ENCODE measurements around the gene MAPK12. TPM values are rescaled to one million over a fixed set of nuclear protein-coding genes. Genes with fewer than 3 reads are reported as not detected.

Gene MAPK12
- total and polyA plus RNA-seq, 2 donors (not counting 3 experiments of a cell fraction or from before 2014, with no cell fraction given) = 72.3 to 86.8 TPM

DNA sequence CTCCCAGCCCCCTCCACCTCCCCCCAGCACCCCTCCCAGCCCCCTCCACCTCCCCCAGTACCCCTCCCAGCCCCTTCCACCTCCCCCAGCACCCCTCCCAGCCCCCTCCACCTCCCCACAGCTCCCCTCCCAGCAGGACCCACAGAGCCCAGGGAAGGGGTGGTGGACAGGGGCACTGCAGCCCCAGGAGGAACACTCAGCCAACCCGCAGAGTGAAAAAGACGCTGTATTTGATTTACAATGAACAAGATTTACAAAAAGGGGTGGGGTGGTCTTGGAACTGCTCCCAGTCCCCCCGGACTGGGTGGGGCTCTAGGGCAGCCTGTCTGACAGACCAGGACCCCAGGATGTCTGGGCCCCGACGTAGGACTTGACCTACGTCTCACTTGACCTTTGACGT, 13.3 kb upstream of the MAPK12 start:
- H3K9me3 ChIP-seq (replicated peaks; ENCODE audit: control insufficient read depth, insufficient read depth, low read length) = no peaks in the 10 kb centered on the region
- peaks cover 19 to 40% of the 10 kb centered on the region in 2 experiments for H3K36me3 ChIP-seq (ENCODE audit: control insufficient read depth in 2 of 2, extremely low read depth in 1 of 2, insufficient read depth in 2 of 2, low read length in 2 of 2)
- H3K27ac ChIP-seq (ENCODE audit: insufficient read depth, low read depth, low read length) = no peak overlapping the region
- CTCF ChIA-PET = interaction anchor here (3.1 kb wide), 1 partner anchor 52 kb away, joined by 36 read pairs; the partner anchor contains the start of gene DENND6B
- BruUV-seq (replicated peaks) = no TSS peak
- TF ChIP-seq POLR2A (IDR thresholded peaks at IDR 0.05; ENCODE audit: low read depth, low read length) (no peak), FOS (IDR thresholded peaks at IDR 0.05; ENCODE audit: borderline replicate concordance, insufficient read depth, low read length) (no peak), POLR2AphosphoS5 (IDR thresholded peaks at IDR 0.05; ENCODE audit: insufficient read depth, low read depth, low read length) (no peak), CTCF (IDR thresholded peaks at IDR 0.05; ENCODE audit: extremely low read depth in 1 of 2, insufficient read depth in 1 of 2, low read depth in 1 of 2, low read length in 2 of 2) (no peak), GATA2 (IDR thresholded peaks at IDR 0.05; ENCODE audit: insufficient read depth, insufficient read length, low read depth, low read length) (no peak), EZH2 (IDR thresholded peaks at IDR 0.05; ENCODE audit: borderline replicate concordance, low read depth, low read length, severe bottlenecking) (no peak), MYC (IDR thresholded peaks at IDR 0.05; ENCODE audit: low read depth, low read length) (no peak), JUN (IDR thresholded peaks at IDR 0.05; ENCODE audit: borderline replicate concordance, insufficient read depth, insufficient read length, low read depth) (no peak)
- TF ChIP-seq, protein P1, sequence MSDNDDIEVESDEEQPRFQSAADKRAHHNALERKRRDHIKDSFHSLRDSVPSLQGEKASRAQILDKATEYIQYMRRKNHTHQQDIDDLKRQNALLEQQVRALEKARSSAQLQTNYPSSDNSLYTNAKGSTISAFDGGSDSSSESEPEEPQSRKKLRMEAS (IDR thresholded peaks at IDR 0.05; ENCODE audit: insufficient read depth, insufficient read length) = no peak
- H3K79me2 ChIP-seq (ENCODE audit: control insufficient read depth, insufficient read depth, low read length) = no peaks in the 10 kb centered on the region
- no peak overlapping the region for H2AFZ ChIP-seq (ENCODE audit: low read depth, low read length)
- H3K9me1 ChIP-seq (replicated peaks; ENCODE audit: control insufficient read depth, extremely low read depth, insufficient read depth, low read length) = no peaks in the 10 kb centered on the region
- H3K4me3 ChIP-seq (replicated peaks in 1 of 3; ENCODE audit: insufficient read depth in 1 of 3, low read depth in 1 of 3, low read length in 3 of 3) = no peak overlapping the region
- no peak for FAIRE-seq
- H4K20me1 ChIP-seq (replicated peaks; ENCODE audit: control insufficient read depth, extremely low read depth, insufficient read depth, low read length) = no peaks in the 10 kb centered on the region
- H3K9ac ChIP-seq (replicated peaks; ENCODE audit: extremely low read depth, insufficient read depth, low read length) = no peak overlapping the region
- POLR2A ChIA-PET = no interaction called here
- dilution Hi-C loops (cut with MboI; ENCODE audit: extremely low pct_ligation_motif_present, low sequenced_read_pairs) = no loop called here
- no peak overlapping the region for H3K4me2 ChIP-seq (ENCODE audit: insufficient read depth, low read length)
- intact Hi-C loops (cut with micrococcal nuclease) = no loop called here
- no peaks in the 10 kb centered on the region for H3K27me3 ChIP-seq (ENCODE audit: control insufficient read depth in 2 of 2, insufficient read depth in 2 of 2, low read length in 2 of 2)
- H3K4me1 ChIP-seq (ENCODE audit: control insufficient read depth, extremely low read depth, insufficient read depth, low read length) = peaks cover 12% of the 10 kb centered on the region
- DNase-seq (ENCODE audit: low read depth, low spot score) = no peak

Measured in endothelial cell of umbilical vein (primary cell).